Mucosa of rectum (tissue), 2 donors: ENCODE results near the gene EIF6.

Experiments
- H3K27ac ChIP-seq, 2 donors: one replicate each; pipeline ENCODE4 v1.7.0; 2013; ENCODE audit warnings: inconsistent platforms in 2 of 2, low read depth in 2 of 2, low read length in 2 of 2
- H3K27me3 ChIP-seq, 2 donors: one replicate each; pipeline ENCODE4 v1.7.0; 2013; ENCODE audit warnings: low read length in 2 of 2; ENCODE audit not compliant: control insufficient read depth in 2 of 2, insufficient read depth in 2 of 2
- H3K36me3 ChIP-seq, 2 donors: one replicate each; pipeline ENCODE4 v1.7.0; 2013; ENCODE audit warnings: low read length in 2 of 2; ENCODE audit not compliant: control insufficient read depth in 2 of 2, insufficient read depth in 2 of 2
- H3K4me1 ChIP-seq, 2 donors: one replicate each; pipeline ENCODE4 v1.7.0; 2013; ENCODE audit warnings: low read length in 2 of 2, mild to moderate bottlenecking in 1 of 2; ENCODE audit not compliant: control insufficient read depth in 2 of 2, insufficient read depth in 2 of 2
- H3K4me3 ChIP-seq, 2 donors: one replicate each; pipeline ENCODE4 v1.7.0; 2013; ENCODE audit warnings: low read length in 2 of 2
- H3K9ac ChIP-seq, 2 donors: one replicate each; pipeline ENCODE4 v1.7.0; 2013; ENCODE audit warnings: low read length in 2 of 2, low read depth in 1 of 2, mild to moderate bottlenecking in 1 of 2
- H3K9me3 ChIP-seq, 2 donors: one replicate each; pipeline ENCODE4 v1.7.0; 2013; ENCODE audit warnings: low read length in 2 of 2; ENCODE audit not compliant: control insufficient read depth in 2 of 2
- donor health status: healthy.
- donor health status: Normal muscosa, but diverticular disease.

The EIF6 gene

GRCh38 chr20:35294293-35294685 is 9.7 kb upstream of the EIF6 start:
- Histone ChIP-seq H3K9ac (no peak overlapping the region), H3K27ac (no peak overlapping the region), H3K27me3 (no peaks in the 10 kb centered on the region), H3K4me3 (no peak overlapping the region), H3K4me1 (peaks cover 0 to 2% of the 10 kb centered on the region in 2 donors), H3K9me3 (no peaks in the 10 kb centered on the region), H3K36me3 (no peaks in the 10 kb centered on the region)

GRCh38 chr20:35293303-35294292 is 9.0 kb upstream of the EIF6 start:
- Histone ChIP-seq H3K9ac (no peak overlapping the region), H3K27ac (no peak overlapping the region), H3K9me3 (no peaks in the 10 kb centered on the region), H3K4me1 (peaks cover 0 to 2% of the 10 kb centered on the region in 2 donors), H3K4me3 (no peak overlapping the region), H3K27me3 (no peaks in the 10 kb centered on the region), H3K36me3 (no peaks in the 10 kb centered on the region)

- Histone ChIP-seq H3K4me3 (no peak overlapping the region), H3K9me3 (no peaks in the 10 kb centered on the region), H3K27ac (no peak overlapping the region)
Measured at GRCh38 chr20:35292504-35293285, 8.1 kb upstream of the EIF6 start.

GRCh38 chr20:35291654-35292503 is 7.3 kb upstream of the EIF6 start, which contains the start of gene FAM83C:
Gene FAM83C, minus strand, starts transcription at chr20:35292425. Its CDS starts 121 bp downstream, at chr20:35292304.
- H3K27ac ChIP-seq = no peak within 1 kb of the TSS
- no peak within 1 kb of the TSS for H3K9ac ChIP-seq
- no peaks in the 10 kb centered on the region for H3K27me3 ChIP-seq
- H3K4me3 ChIP-seq = no peak within 1 kb of the TSS
- H3K4me1 ChIP-seq = peaks cover 0 to 2% of the 10 kb centered on the region in 2 donors
- H3K9me3 ChIP-seq = no peaks in the 10 kb centered on the region
- H3K36me3 ChIP-seq = no peaks in the 10 kb centered on the region

More at GRCh38 chr20:35292504-35293285, 8.1 kb upstream of the EIF6 start:
- H3K4me1 ChIP-seq = peaks cover 0 to 2% of the 10 kb centered on the region in 2 donors
- H3K36me3 ChIP-seq = no peaks in the 10 kb centered on the region
- no peaks in the 10 kb centered on the region for H3K27me3 ChIP-seq
- H3K9ac ChIP-seq = no peak overlapping the region

GRCh38 chr20:35290887-35291417 is 6.4 kb upstream of the EIF6 start:
- H3K27me3 ChIP-seq = no peaks in the 10 kb centered on the region

GRCh38 chr20:35290186-35290886 is 5.8 kb upstream of the EIF6 start:
- no peak overlapping the region for H3K27ac ChIP-seq
- peaks cover 9 to 15% of the 10 kb centered on the region in 2 donors for H3K4me1 ChIP-seq
- no peaks in the 10 kb centered on the region for H3K27me3 ChIP-seq
- H3K9ac ChIP-seq = no peak overlapping the region
- no peak overlapping the region for H3K4me3 ChIP-seq
- no peaks in the 10 kb centered on the region for H3K9me3 ChIP-seq
- H3K36me3 ChIP-seq = no peaks in the 10 kb centered on the region

More at GRCh38 chr20:35290887-35291417, 6.4 kb upstream of the EIF6 start:
- no peaks in the 10 kb centered on the region for H3K36me3 ChIP-seq
- no peaks in the 10 kb centered on the region for H3K9me3 ChIP-seq
- no peak overlapping the region for H3K4me3 ChIP-seq
- H3K4me1 ChIP-seq = peaks cover 5 to 8% of the 10 kb centered on the region in 2 donors
- H3K27ac ChIP-seq = no peak overlapping the region
- H3K9ac ChIP-seq = no peak overlapping the region

GRCh38 chr20:35288325-35289060 is 3.9 kb upstream of the EIF6 start:
- no peaks in the 10 kb centered on the region for H3K9me3 ChIP-seq

GRCh38 chr20:35287509-35288324 is 3.1 kb upstream of the EIF6 start:
- Histone ChIP-seq H3K36me3 (no peaks in the 10 kb centered on the region), H3K27me3 (no peaks in the 10 kb centered on the region), H3K27ac (no peak overlapping the region), H3K9ac (no peak overlapping the region), H3K4me1 (peaks cover 22 to 29% of the 10 kb centered on the region in 2 donors), H3K9me3 (no peaks in the 10 kb centered on the region), H3K4me3 (no peak overlapping the region)

More at GRCh38 chr20:35288325-35289060, 3.9 kb upstream of the EIF6 start:
- Histone ChIP-seq H3K4me3 (no peak overlapping the region), H3K9ac (no peak overlapping the region), H3K27me3 (no peaks in the 10 kb centered on the region), H3K4me1 (peaks cover 19 to 26% of the 10 kb centered on the region in 2 donors), H3K27ac (no peak overlapping the region), H3K36me3 (no peaks in the 10 kb centered on the region)
